Smooth muscle cell (in vitro differentiated cells): Measurements from ENCODE around the gene GLIPR1L2. TPM values are rescaled to one million over a fixed set of nuclear protein-coding genes. Genes with fewer than 3 reads are reported as not detected.
A peak's percentile ranks its signal among the peaks of the same experiment; 100 is the strongest.

Experiments
- DNase-seq: peaks from one replicate; lab custom pipeline; 2025; ENCODE audit not compliant: unreplicated experiment; lab: John Stamatoyannopoulos, UW
- H2AFZ ChIP-seq: fragments of 200-600 bp; sonication (generic); 2 replicates; pipeline ENCODE4 v1.6.0; 2016; ENCODE audit warnings: antibody characterized with exemption, low read depth, mild to moderate bottlenecking
- H3F3A ChIP-seq: fragments of 200-600 bp; sonication (generic); 2 replicates; pipeline ENCODE4 v1.6.0; 2017; ENCODE audit warnings: antibody characterized with exemption, low read depth
- H3K27ac ChIP-seq: fragments of 200-600 bp; sonication (generic); 2 replicates; pipeline ENCODE4 v1.5.1; 2016; ENCODE audit warnings: low read depth, mild to moderate bottlenecking
- H3K27me3 ChIP-seq: fragments of 200-600 bp; sonication (generic); 2 replicates; pipeline ENCODE4 v1.6.1; 2016; ENCODE audit warnings: low read depth, mild to moderate bottlenecking
- H3K36me3 ChIP-seq: fragments of 200-600 bp; sonication (generic); 2 replicates; pipeline ENCODE4 v1.5.1; 2016; ENCODE audit warnings: low read depth
- H3K4me1 ChIP-seq: fragments of 200-600 bp; sonication (generic); 2 replicates; pipeline ENCODE4 v1.5.1; 2016; ENCODE audit warnings: low read depth
- H3K4me2 ChIP-seq: fragments of 200-600 bp; sonication (generic); 2 replicates; pipeline ENCODE4 v1.6.0; 2016; ENCODE audit warnings: mild to moderate bottlenecking
- H3K4me3 ChIP-seq: fragments of 200-600 bp; sonication (generic); 2 replicates; pipeline ENCODE4 v1.5.1; 2016; ENCODE audit warnings: mild to moderate bottlenecking
- H3K79me2 ChIP-seq: fragments of 200-600 bp; sonication (generic); 2 replicates; pipeline ENCODE4 v1.6.0; 2016; ENCODE audit warnings: low read depth, mild to moderate bottlenecking
- H3K9ac ChIP-seq: fragments of 200-600 bp; sonication (generic); 2 replicates; pipeline ENCODE4 v1.6.0; 2016; ENCODE audit warnings: low read depth
- H3K9me3 ChIP-seq: fragments of 200-600 bp; sonication (generic); replicated peaks from 2 replicates; pipeline ENCODE4 v1.5.1; 2016; ENCODE audit warnings: low read depth
- H4K20me1 ChIP-seq: fragments of 200-600 bp; sonication (generic); 2 replicates; pipeline ENCODE4 v1.6.0; 2016; ENCODE audit warnings: low read depth
- CTCF ChIP-seq: fragments of 200-600 bp; sonication (generic); IDR thresholded peaks from 2 replicates; pipeline ENCODE4 v1.5.1; 2017; ENCODE audit warnings: borderline replicate concordance, mild to moderate bottlenecking, antibody characterized with exemption; ENCODE audit not compliant: insufficient read depth, poor library complexity, severe bottlenecking
- WGBS: methylation state at CpG from one replicate; pipeline ENCODE4 v1.1.7; 2016; ENCODE audit warnings: low lambda C conversion rate; 5-methylcytosine and 5-hydroxymethylcytosine counted together
- polyA plus RNA-seq: library from polyadenylated mRNA; unstranded; fragments of >200 nt; fragmentation: Nextera tagmentation; extraction: Ambion mirVana; gene quantifications from 2 replicates; pipeline ENCODE4 v1.2.1, GENCODE V29; 2016
- total RNA-seq: library from RNA; depleted of rRNA; stranded (reverse); fragments of >200 nt; gene quantifications from 2 replicates; pipeline ENCODE4 v1.2.3, GENCODE V29; 2014

The GLIPR1L2 gene
- total and polyA plus RNA-seq, 2 experiments from 2014 or later = 2.5 TPM; not detected in 1

GRCh38 chr12:75378354-75378753, 12.5 kb upstream of the GLIPR1L2 start:
- H3K4me2 ChIP-seq = no peak overlapping the region
- no peaks in the 10 kb centered on the region for H3F3A ChIP-seq
- H3K27me3 ChIP-seq = no peaks in the 10 kb centered on the region
- no peak overlapping the region for H3K27ac ChIP-seq
- no peak for TF ChIP-seq CTCF
- no peaks in the 10 kb centered on the region for H4K20me1 ChIP-seq
- H2AFZ ChIP-seq = peak overlapping the region; percentile 12
- DNase-seq = no peak
- H3K4me1 ChIP-seq = no peaks in the 10 kb centered on the region
- H3K9me3 ChIP-seq = no peaks in the 10 kb centered on the region
- 83% methylated on average over 1 of the region's 1 CpG for WGBS
- no peak overlapping the region for H3K9ac ChIP-seq
- no peak overlapping the region for H3K4me3 ChIP-seq
- H3K36me3 ChIP-seq = no peaks in the 10 kb centered on the region
- H3K79me2 ChIP-seq = no peaks in the 10 kb centered on the region

- Histone ChIP-seq H3K4me2 (peak overlapping the region; percentile 14), H3K9me3 (no peaks in the 10 kb centered on the region), H3K4me1 (no peaks in the 10 kb centered on the region), H3K36me3 (no peaks in the 10 kb centered on the region), H3K4me3 (no peak overlapping the region), H4K20me1 (no peaks in the 10 kb centered on the region), H3K79me2 (no peaks in the 10 kb centered on the region), H3K27ac (peak overlapping the region; percentile 17), H3F3A (no peaks in the 10 kb centered on the region), H3K27me3 (no peaks in the 10 kb centered on the region), H2AFZ (no peak overlapping the region), H3K9ac (no peak overlapping the region)
- no peak for DNase-seq
- WGBS = 88% methylated on average over 1 of the region's 1 CpG
- no peak for TF ChIP-seq CTCF
Measured at GRCh38 chr12:75389061-75389460, 1.8 kb upstream of the GLIPR1L2 start.

GRCh38 chr12:75389706-75390105, 1.2 kb upstream of the GLIPR1L2 start:
- Histone ChIP-seq H3K4me3 (peak overlapping the region; percentile 63), H2AFZ (peak overlapping the region; percentile 99), H3K9ac (no peak overlapping the region), H3K27ac (peak overlapping the region; percentile 56), H3K79me2 (no peaks in the 10 kb centered on the region), H4K20me1 (no peaks in the 10 kb centered on the region), H3K27me3 (no peaks in the 10 kb centered on the region), H3F3A (no peaks in the 10 kb centered on the region), H3K9me3 (no peaks in the 10 kb centered on the region), H3K4me1 (no peaks in the 10 kb centered on the region), H3K4me2 (peak overlapping the region; percentile 82), H3K36me3 (no peaks in the 10 kb centered on the region)
- DNase-seq = no peak
- WGBS = 69% methylated on average over 1 of the region's 1 CpG
- TF ChIP-seq CTCF = no peak

GRCh38 chr12:75390156-75390898, 562 bp upstream of the GLIPR1L2 start:
- H4K20me1 ChIP-seq = no peaks in the 10 kb centered on the region
- peak overlapping the region; percentile 82 for H3K4me2 ChIP-seq
- H3K4me3 ChIP-seq = peak overlapping the region; percentile 63
- DNase-seq = no peak
- no peaks in the 10 kb centered on the region for H3K9me3 ChIP-seq
- no peak for TF ChIP-seq CTCF
- H3K4me1 ChIP-seq = no peaks in the 10 kb centered on the region
- H3K36me3 ChIP-seq = no peaks in the 10 kb centered on the region
- peak overlapping the region; percentile 57 for H3K9ac ChIP-seq
- peak overlapping the region; percentile 56 for H3K27ac ChIP-seq
- H2AFZ ChIP-seq = peak overlapping the region; percentile 99
- no peaks in the 10 kb centered on the region for H3K27me3 ChIP-seq
- no peaks in the 10 kb centered on the region for H3F3A ChIP-seq
- no peaks in the 10 kb centered on the region for H3K79me2 ChIP-seq
- 65% methylated on average over 6 of the region's 6 CpGs for WGBS
